ENCODE data around the gene SLFNL1. TPM values are rescaled to one million over a fixed set of nuclear protein-coding genes. Genes with fewer than 3 reads are reported as not detected.
A peak's percentile ranks its signal among the peaks of the same experiment; 100 is the strongest.

Gene SLFNL1
- total and polyA plus RNA-seq, 4 donors = 0.38 to 1.0 (median 0.60) TPM

DNA sequence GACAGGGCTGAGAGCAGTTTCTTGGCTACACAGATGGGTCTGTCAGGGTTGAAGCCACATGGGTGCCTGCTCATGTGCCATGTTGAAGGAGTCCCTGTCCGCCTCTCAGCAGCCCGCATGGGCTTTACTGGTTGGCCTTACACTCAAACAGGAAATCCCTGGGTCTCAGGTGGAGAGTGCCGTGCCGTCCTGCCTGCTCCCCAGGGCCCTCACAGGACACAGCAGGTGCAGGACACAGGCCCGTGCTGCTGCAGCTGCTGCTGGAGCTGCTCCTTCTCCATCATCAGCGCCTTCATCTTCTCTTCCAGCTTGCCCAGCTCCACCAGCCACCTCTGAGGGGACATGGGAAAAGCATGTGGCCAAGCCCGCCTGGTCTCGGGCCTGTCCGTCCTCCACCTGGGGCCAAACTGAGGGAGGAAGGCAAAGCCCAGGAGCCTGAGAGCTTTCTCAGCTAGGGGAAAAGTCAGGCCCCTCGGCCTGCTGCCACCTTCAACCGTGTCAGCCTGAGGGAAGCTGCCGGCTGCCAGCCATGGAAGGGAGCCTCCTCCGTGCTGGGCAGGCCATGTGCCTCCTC lies 5.5 kb downstream of the SLFNL1 start:
- WGBS, 2 donors = 71 to 74% methylated on average over 13 of the region's 13 CpGs
- Histone ChIP-seq H3K9me3 (ENCODE audit: control insufficient read depth, low read length) (no peaks in the 10 kb centered on the region), H3K4me1 (ENCODE audit: control insufficient read depth in 1 of 2, insufficient read depth in 2 of 2, low read length in 2 of 2) (no peaks in the 10 kb centered on the region), H3K27ac (ENCODE audit: low read depth in 1 of 2, low read length in 2 of 2) (no peak overlapping the region), H3K36me3 (ENCODE audit: control insufficient read depth in 1 of 2, insufficient read depth in 2 of 2, low read length in 1 of 2) (peaks cover 0 to 6% of the 10 kb centered on the region in 2 donors), H3K27me3 (ENCODE audit: control insufficient read depth in 1 of 2, insufficient read depth in 2 of 2, low read length in 1 of 2) (no peaks in the 10 kb centered on the region), H3K4me3 (ENCODE audit: low read length in 2 of 2) (no peak overlapping the region)
- intact Hi-C loops (cut with DNase I) = no loop called here
- no peak for ATAC-seq (ENCODE audit: low FRiP score)
- no peak for DNase-seq

DNA sequence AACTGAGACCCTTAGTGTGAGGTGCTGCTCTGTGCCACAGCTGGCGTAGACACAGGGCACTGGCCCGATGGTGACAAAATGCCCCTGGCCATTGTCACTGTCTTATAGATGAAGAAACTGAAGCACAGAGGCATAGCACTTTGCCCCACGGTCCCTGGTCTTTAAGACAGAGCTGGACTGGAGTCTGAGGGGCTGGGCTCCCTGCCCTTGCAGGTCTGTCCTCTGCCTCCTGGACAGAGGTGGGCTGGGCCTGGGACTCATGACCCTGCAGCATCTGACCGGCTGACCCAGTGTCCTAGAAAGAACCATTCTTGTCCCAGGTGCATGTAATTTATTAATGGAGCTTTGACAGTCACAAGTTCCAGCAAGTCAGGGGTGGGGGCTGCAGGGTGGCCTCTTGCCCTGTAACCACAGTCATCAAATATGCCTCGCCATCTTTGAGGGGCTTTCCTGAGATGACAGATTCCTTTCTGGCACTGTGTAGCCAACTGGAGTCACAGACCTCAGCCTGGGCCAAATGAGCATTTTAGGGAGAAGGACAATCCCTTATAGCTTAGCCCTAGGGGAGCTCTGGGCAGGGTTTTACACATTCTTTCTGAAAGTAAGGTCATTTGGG lies 6.1 kb downstream of the SLFNL1 start:
- H3K27ac ChIP-seq (ENCODE audit: low read depth in 1 of 2, low read length in 2 of 2) = no peak overlapping the region
- ATAC-seq (ENCODE audit: low FRiP score) (no peak), DNase-seq (no peak)
- H3K9me3 ChIP-seq (ENCODE audit: control insufficient read depth, low read length) = no peaks in the 10 kb centered on the region
- H3K4me3 ChIP-seq (ENCODE audit: low read length in 2 of 2) = no peak overlapping the region
- intact Hi-C loops (cut with DNase I) = no loop called here
- no peaks in the 10 kb centered on the region for H3K4me1 ChIP-seq (ENCODE audit: control insufficient read depth in 1 of 2, insufficient read depth in 2 of 2, low read length in 2 of 2)
- H3K36me3 ChIP-seq (ENCODE audit: control insufficient read depth in 1 of 2, insufficient read depth in 2 of 2, low read length in 1 of 2) = peaks cover 0 to 6% of the 10 kb centered on the region in 2 donors
- WGBS, 2 donors = 57% methylated on average over 5 of the region's 5 CpGs
- H3K27me3 ChIP-seq (ENCODE audit: control insufficient read depth in 1 of 2, insufficient read depth in 2 of 2, low read length in 1 of 2) = no peaks in the 10 kb centered on the region

DNA sequence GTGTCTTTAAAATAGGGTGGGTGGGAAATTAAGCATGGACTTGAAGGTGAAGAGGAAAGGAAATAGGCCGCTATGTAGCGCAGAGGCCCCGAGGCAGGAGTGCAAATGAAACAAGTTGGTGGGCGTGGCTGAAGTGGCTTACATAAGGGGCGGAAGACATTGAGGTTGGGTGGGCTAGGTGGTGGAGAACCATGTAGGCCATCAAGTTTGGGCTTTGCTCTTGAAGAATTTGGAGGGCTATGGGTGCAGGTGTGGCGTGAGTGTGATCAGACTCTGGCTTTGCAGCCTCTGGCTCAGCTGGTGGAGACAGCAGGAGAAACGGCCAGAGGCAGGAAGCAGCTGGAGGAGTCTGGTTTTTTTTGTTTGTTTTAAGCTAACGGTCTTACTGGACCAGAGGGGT lies 6.7 kb downstream of the SLFNL1 start:
- Histone ChIP-seq H3K27ac (ENCODE audit: low read depth in 1 of 2, low read length in 2 of 2) (no peak overlapping the region), H3K27me3 (ENCODE audit: control insufficient read depth in 1 of 2, insufficient read depth in 2 of 2, low read length in 1 of 2) (no peaks in the 10 kb centered on the region), H3K36me3 (ENCODE audit: control insufficient read depth in 1 of 2, insufficient read depth in 2 of 2, low read length in 1 of 2) (peaks cover 0 to 6% of the 10 kb centered on the region in 2 donors), H3K4me3 (ENCODE audit: low read length in 2 of 2) (no peak overlapping the region), H3K4me1 (ENCODE audit: control insufficient read depth in 1 of 2, insufficient read depth in 2 of 2, low read length in 2 of 2) (no peaks in the 10 kb centered on the region), H3K9me3 (ENCODE audit: control insufficient read depth, low read length) (no peaks in the 10 kb centered on the region)
- DNase-seq = no peak
- 65 to 66% methylated on average over 8 of the region's 8 CpGs for WGBS, 2 donors
- intact Hi-C loops (cut with DNase I) = no loop called here
- ATAC-seq (ENCODE audit: low FRiP score) = no peak

DNA sequence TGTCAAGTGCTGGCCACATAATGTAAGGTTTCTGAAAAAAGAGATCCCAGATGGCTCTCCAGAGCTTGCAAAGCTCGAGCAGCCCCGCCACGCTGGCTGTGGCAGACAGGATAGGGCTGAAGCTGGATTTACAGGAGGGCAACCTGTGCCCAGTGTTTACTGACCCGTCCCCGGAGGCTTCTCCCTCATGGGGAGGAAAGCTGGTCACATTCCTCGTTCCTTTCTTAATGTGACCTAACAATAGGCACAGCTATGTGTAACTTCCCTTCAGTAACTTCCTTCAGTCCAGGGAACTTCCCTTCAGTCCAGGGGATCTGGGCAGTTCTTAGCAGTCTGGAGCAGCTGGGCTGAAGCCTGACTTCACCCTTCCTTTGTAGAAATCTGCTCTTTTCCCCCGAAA lies 7.7 kb downstream of the SLFNL1 start:
- intact Hi-C loops (cut with DNase I) = no loop called here
- Histone ChIP-seq H3K36me3 (ENCODE audit: control insufficient read depth in 1 of 2, insufficient read depth in 2 of 2, low read length in 1 of 2) (peaks cover 4 to 6% of the 10 kb centered on the region in 2 donors), H3K27me3 (ENCODE audit: control insufficient read depth in 1 of 2, insufficient read depth in 2 of 2, low read length in 1 of 2) (no peaks in the 10 kb centered on the region), H3K4me1 (ENCODE audit: control insufficient read depth in 1 of 2, insufficient read depth in 2 of 2, low read length in 2 of 2) (no peaks in the 10 kb centered on the region), H3K9me3 (ENCODE audit: control insufficient read depth, low read length) (no peaks in the 10 kb centered on the region), H3K27ac (ENCODE audit: low read depth in 1 of 2, low read length in 2 of 2) (peak overlapping the region in 1 of 2 donors; percentile 5), H3K4me3 (ENCODE audit: low read length in 2 of 2) (no peak overlapping the region)
- DNase-seq (no peak), ATAC-seq (ENCODE audit: low FRiP score) (no peak)
- WGBS, 2 donors = 68 to 76% methylated on average over 7 of the region's 7 CpGs

DNA sequence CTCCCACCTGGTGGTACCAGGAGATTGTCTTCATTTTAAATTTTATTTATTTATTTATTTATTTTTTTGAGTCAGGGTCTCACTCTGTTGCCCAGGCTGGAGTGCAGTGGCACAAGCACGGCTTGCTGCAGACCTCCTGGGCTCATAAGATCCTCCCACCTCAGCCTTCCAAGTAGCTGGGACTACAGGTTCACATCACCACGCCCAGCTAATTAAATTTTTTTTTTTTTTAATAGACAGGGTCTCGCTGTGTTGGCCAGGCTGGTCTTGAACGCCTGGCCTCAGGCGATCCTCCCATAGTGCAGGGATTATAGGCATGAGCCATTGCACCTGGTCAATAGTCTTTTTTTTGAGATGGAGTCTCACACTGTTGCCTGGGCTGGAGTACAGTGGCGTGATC lies 8.5 kb downstream of the SLFNL1 start:
- 88 to 90% methylated on average over 6 of the region's 6 CpGs for WGBS, 2 donors
- intact Hi-C loops (cut with DNase I) = no loop called here
- Histone ChIP-seq H3K27ac (ENCODE audit: low read depth in 1 of 2, low read length in 2 of 2) (no peak overlapping the region), H3K27me3 (ENCODE audit: control insufficient read depth in 1 of 2, insufficient read depth in 2 of 2, low read length in 1 of 2) (no peaks in the 10 kb centered on the region), H3K4me3 (ENCODE audit: low read length in 2 of 2) (no peak overlapping the region), H3K4me1 (ENCODE audit: control insufficient read depth in 1 of 2, insufficient read depth in 2 of 2, low read length in 2 of 2) (no peaks in the 10 kb centered on the region), H3K9me3 (ENCODE audit: control insufficient read depth, low read length) (no peaks in the 10 kb centered on the region), H3K36me3 (ENCODE audit: control insufficient read depth in 1 of 2, insufficient read depth in 2 of 2, low read length in 1 of 2) (peaks cover 6 to 10% of the 10 kb centered on the region in 2 donors)
- DNase-seq = no peak
- no peak for ATAC-seq (ENCODE audit: low FRiP score)

DNA sequence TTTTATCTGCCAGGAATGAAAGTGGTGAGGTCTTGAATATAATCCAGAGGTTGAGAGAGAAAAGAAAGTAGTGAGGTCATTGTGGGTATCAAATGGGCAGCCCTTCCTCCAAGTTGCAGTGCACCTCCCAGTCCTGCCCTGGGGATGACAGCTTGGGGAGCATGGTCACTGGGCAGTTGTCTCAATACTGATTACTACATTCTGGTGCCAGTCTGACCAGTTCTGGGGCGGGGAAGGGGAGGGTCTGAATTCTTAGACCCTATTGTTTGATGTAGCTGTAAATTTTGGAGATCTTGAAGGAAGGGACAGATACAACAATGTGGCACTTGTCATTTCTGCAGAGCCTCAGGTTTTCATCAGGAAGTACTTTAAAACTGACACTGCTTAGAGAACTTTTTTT lies 11.2 kb downstream of the SLFNL1 start:
- Histone ChIP-seq H3K36me3 (ENCODE audit: control insufficient read depth in 1 of 2, insufficient read depth in 2 of 2, low read length in 1 of 2) (peaks cover 3 to 20% of the 10 kb centered on the region in 2 donors), H3K4me1 (ENCODE audit: control insufficient read depth in 1 of 2, insufficient read depth in 2 of 2, low read length in 2 of 2) (no peaks in the 10 kb centered on the region), H3K9me3 (ENCODE audit: control insufficient read depth, low read length) (no peaks in the 10 kb centered on the region), H3K27ac (ENCODE audit: low read depth in 1 of 2, low read length in 2 of 2) (no peak overlapping the region), H3K4me3 (ENCODE audit: low read length in 2 of 2) (no peak overlapping the region), H3K27me3 (ENCODE audit: control insufficient read depth in 1 of 2, insufficient read depth in 2 of 2, low read length in 1 of 2) (no peaks in the 10 kb centered on the region)
- WGBS, 2 donors = 88 to 89% methylated on average over 1 of the region's 1 CpG
- no peak for DNase-seq
- intact Hi-C loops (cut with DNase I) = no loop called here
- ATAC-seq (ENCODE audit: low FRiP score) = no peak

DNA sequence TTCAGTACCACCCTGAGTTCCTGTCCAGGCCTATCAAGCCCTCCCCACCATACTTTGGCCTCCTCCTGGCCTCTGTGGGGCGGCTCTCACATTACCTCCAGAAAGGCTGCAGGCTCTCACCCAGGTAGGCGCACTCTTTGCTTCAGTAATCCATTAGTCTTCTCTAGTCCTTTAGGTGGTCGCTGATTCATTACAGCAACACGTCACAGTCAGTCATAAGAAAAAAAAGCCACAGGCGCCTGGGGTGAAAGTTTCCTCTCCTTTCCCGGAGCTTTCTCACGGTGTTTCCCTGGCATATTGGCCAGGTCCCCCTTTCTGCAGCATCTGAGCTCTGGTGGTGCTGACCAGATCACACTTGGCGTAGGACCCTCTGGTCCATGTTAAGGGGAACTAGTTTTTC lies 12.1 kb downstream of the SLFNL1 start:
- 87 to 88% methylated on average over 8 of the region's 8 CpGs for WGBS, 2 donors
- Histone ChIP-seq H3K36me3 (ENCODE audit: control insufficient read depth in 1 of 2, insufficient read depth in 2 of 2, low read length in 1 of 2) (peaks cover 3 to 20% of the 10 kb centered on the region in 2 donors), H3K27me3 (ENCODE audit: control insufficient read depth in 1 of 2, insufficient read depth in 2 of 2, low read length in 1 of 2) (no peaks in the 10 kb centered on the region), H3K4me3 (ENCODE audit: low read length in 2 of 2) (no peak overlapping the region), H3K4me1 (ENCODE audit: control insufficient read depth in 1 of 2, insufficient read depth in 2 of 2, low read length in 2 of 2) (no peaks in the 10 kb centered on the region), H3K27ac (ENCODE audit: low read depth in 1 of 2, low read length in 2 of 2) (no peak overlapping the region), H3K9me3 (ENCODE audit: control insufficient read depth, low read length) (no peaks in the 10 kb centered on the region)
- intact Hi-C loops (cut with DNase I) = no loop called here
- ATAC-seq (ENCODE audit: low FRiP score) (no peak), DNase-seq (no peak)

DNA sequence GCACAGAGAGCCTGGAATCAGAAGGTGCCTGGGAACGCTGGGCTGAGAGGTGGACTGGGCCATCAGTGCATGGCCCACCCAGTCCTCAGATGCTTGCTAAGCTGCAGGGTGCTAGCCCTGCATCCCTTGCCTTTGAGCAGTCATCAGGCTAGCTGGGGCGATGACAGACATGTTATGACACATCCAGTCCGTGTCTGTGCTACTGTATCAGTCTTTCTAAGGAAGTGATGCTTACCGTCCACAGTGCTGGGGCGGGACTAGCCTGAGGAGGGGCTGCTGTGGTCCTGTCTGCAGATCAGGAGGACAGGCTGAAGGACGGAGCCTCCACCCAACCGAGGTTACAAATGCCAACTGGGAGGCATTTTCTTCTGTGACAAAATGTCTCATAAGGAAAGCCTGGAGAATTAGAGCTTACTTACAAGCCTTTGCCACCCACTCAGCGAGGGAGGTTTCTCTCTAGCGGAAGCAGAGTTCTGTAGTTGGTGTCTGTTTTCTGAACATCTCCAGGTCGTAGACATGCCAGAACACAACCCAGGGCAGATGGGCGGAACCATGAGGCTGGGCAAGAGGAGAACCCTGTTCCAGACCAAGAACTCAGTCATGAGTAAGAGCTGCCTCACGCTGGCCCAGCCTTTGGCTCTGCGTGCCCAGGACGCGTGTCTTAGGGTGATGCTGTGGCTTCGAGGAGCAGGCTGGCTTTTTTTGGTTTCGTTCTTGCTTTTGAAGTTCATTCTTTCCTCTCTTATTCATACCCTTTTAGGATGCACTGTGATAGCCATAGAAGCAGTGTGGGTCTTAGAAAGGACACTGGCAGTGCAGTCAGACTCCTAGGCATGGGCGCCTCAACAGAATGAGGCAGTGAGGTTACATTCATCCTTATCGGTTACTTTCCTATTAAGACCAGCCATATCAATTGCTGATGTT lies 14.3 kb downstream of the SLFNL1 start:
- 88% methylated on average over 19 of the region's 19 CpGs for WGBS, 2 donors
- no peaks in the 10 kb centered on the region for H3K9me3 ChIP-seq (ENCODE audit: control insufficient read depth, low read length)
- H3K36me3 ChIP-seq (ENCODE audit: control insufficient read depth in 1 of 2, insufficient read depth in 2 of 2, low read length in 1 of 2) = peaks cover 3 to 23% of the 10 kb centered on the region in 2 donors
- ATAC-seq (ENCODE audit: low FRiP score) (no peak), DNase-seq (no peak)
- no peaks in the 10 kb centered on the region for H3K27me3 ChIP-seq (ENCODE audit: control insufficient read depth in 1 of 2, insufficient read depth in 2 of 2, low read length in 1 of 2)
- no peaks in the 10 kb centered on the region for H3K4me1 ChIP-seq (ENCODE audit: control insufficient read depth in 1 of 2, insufficient read depth in 2 of 2, low read length in 2 of 2)
- no peak overlapping the region for H3K4me3 ChIP-seq (ENCODE audit: low read length in 2 of 2)
- H3K27ac ChIP-seq (ENCODE audit: low read depth in 1 of 2, low read length in 2 of 2) = no peak overlapping the region
- intact Hi-C loops (cut with DNase I) = no loop called here
